Measurements from ENCODE around the gene CNTF.

The CNTF gene

GRCh38 chr11:58656348-58656747 lies 33.9 kb downstream of the CNTF start:
- in situ Hi-C loops (cut with HindIII; ENCODE audit: low sequenced_read_pairs): no loop called here
- no peak overlapping the region for H3K4me3 ChIP-seq (ENCODE audit: low read depth, low read length)
- TF ChIP-seq CTCF (IDR thresholded peaks at IDR 0.05; ENCODE audit: low read depth, low read length, missing control alignments): no peak
- no peak for DNase-seq (ENCODE audit: low read depth)

- TF ChIP-seq CTCF (IDR thresholded peaks at IDR 0.05; ENCODE audit: low read depth, low read length, missing control alignments): no peak
- H3K4me3 ChIP-seq (ENCODE audit: low read depth, low read length): no peak overlapping the region
- in situ Hi-C loops (cut with HindIII; ENCODE audit: low sequenced_read_pairs): no loop called here
- DNase-seq (ENCODE audit: low read depth): no peak
Observed at GRCh38 chr11:58658623-58659022, 36.2 kb downstream of the CNTF start.

GRCh38 chr11:58659404-58659803 lies 36.9 kb downstream of the CNTF start:
- in situ Hi-C loops (cut with HindIII; ENCODE audit: low sequenced_read_pairs): no loop called here
- H3K4me3 ChIP-seq (ENCODE audit: low read depth, low read length): no peak overlapping the region
- DNase-seq (ENCODE audit: low read depth): no peak
- no peak for TF ChIP-seq CTCF (IDR thresholded peaks at IDR 0.05; ENCODE audit: low read depth, low read length, missing control alignments)

GRCh38 chr11:58659910-58660570 lies 37.6 kb downstream of the CNTF start:
- in situ Hi-C loops (cut with HindIII; ENCODE audit: low sequenced_read_pairs): no loop called here
- no peak overlapping the region for H3K4me3 ChIP-seq (ENCODE audit: low read depth, low read length)
- no peak for TF ChIP-seq CTCF (IDR thresholded peaks at IDR 0.05; ENCODE audit: low read depth, low read length, missing control alignments)
- DNase-seq (ENCODE audit: low read depth): no peak

GRCh38 chr11:58671983-58672633 lies 49.6 kb downstream of the CNTF start:
- no peak for TF ChIP-seq CTCF (IDR thresholded peaks at IDR 0.05; ENCODE audit: low read depth, low read length, missing control alignments)
- in situ Hi-C loops (cut with HindIII; ENCODE audit: low sequenced_read_pairs): no loop called here
- no peak for DNase-seq (ENCODE audit: low read depth)
- H3K4me3 ChIP-seq (ENCODE audit: low read depth, low read length): no peak overlapping the region

GRCh38 chr11:58674609-58675008 lies 52.1 kb downstream of the CNTF start:
- no peak for DNase-seq (ENCODE audit: low read depth)
- TF ChIP-seq CTCF (IDR thresholded peaks at IDR 0.05; ENCODE audit: low read depth, low read length, missing control alignments): no peak
- in situ Hi-C loops (cut with HindIII; ENCODE audit: low sequenced_read_pairs): no loop called here
- H3K4me3 ChIP-seq (ENCODE audit: low read depth, low read length): no peak overlapping the region

Measured in astrocyte of the cerebellum (primary cell).